Endodermal cell (in vitro differentiated cells): ENCODE data around the gene INTU. TPM values are rescaled to one million over a fixed set of nuclear protein-coding genes. Genes with fewer than 3 reads are reported as not detected.

ENCODE experiments used
- DNase-seq: peaks from one replicate; pipeline ENCODE4 v3.0.0-alpha.2; 2017
- H3K27ac ChIP-seq: 2 replicates; pipeline ENCODE4 v1.5.1; 2013; ENCODE audit warnings: mild to moderate bottlenecking, low read depth, low read length, moderate library complexity
- H3K27me3 ChIP-seq: 2 replicates; pipeline ENCODE4 v1.6.1; 2013; ENCODE audit warnings: mild to moderate bottlenecking, low read length, moderate library complexity; ENCODE audit not compliant: insufficient read depth, control insufficient read depth, poor library complexity, severe bottlenecking
- H3K36me3 ChIP-seq: 2 replicates; pipeline ENCODE4 v1.7.0; 2013; ENCODE audit warnings: mild to moderate bottlenecking, low read length, moderate library complexity; ENCODE audit not compliant: control insufficient read depth, insufficient read depth
- H3K4me1 ChIP-seq: one replicate; pipeline ENCODE4 v1.7.0; 2013; ENCODE audit warnings: low read length; ENCODE audit not compliant: control insufficient read depth, insufficient read depth
- H3K4me3 ChIP-seq: 2 replicates; pipeline ENCODE4 v1.5.1; 2013; ENCODE audit warnings: mild to moderate bottlenecking, low read length, moderate library complexity
- H3K9ac ChIP-seq: 2 replicates; pipeline ENCODE4 v1.6.1; 2013; ENCODE audit warnings: mild to moderate bottlenecking, low read length, moderate library complexity; ENCODE audit not compliant: poor library complexity, severe bottlenecking; ENCODE audit errors: extremely low read depth
- H3K9me3 ChIP-seq: 2 replicates; pipeline ENCODE4 v1.6.1; 2013; ENCODE audit warnings: mild to moderate bottlenecking, low read length, moderate library complexity; ENCODE audit not compliant: control insufficient read depth
- H3K27ac Mint-ChIP-seq: 2 replicates; pipeline ENCODE4 v1.8.0; 2020; ENCODE audit warnings: mixed read lengths
- H3K27me3 Mint-ChIP-seq: 2 replicates; pipeline ENCODE4 v1.8.0; 2021; ENCODE audit warnings: mild to moderate bottlenecking, mixed read lengths; ENCODE audit not compliant: insufficient read depth
- H3K36me3 Mint-ChIP-seq: 2 replicates; pipeline ENCODE4 v1.8.0; 2020; ENCODE audit warnings: low read depth, mixed read lengths
- H3K4me1 Mint-ChIP-seq: 2 replicates; pipeline ENCODE4 v1.8.0; 2020; ENCODE audit warnings: mixed read lengths
- H3K4me3 Mint-ChIP-seq: 2 replicates; pipeline ENCODE4 v1.8.0; 2020; ENCODE audit warnings: mild to moderate bottlenecking, moderate library complexity, mixed read lengths
- H3K9me3 Mint-ChIP-seq: 2 replicates; pipeline ENCODE4 v1.8.0; 2020; ENCODE audit warnings: mild to moderate bottlenecking, mixed read lengths
- CTCF ChIP-seq: fragments of 200-600 bp; sonication (generic); conservative IDR thresholded peaks from 2 replicates; pipeline ENCODE4 v1.5.0; 2021; ENCODE audit warnings: antibody characterized with exemption, mild to moderate bottlenecking
- WGBS, 2 experiments: methylation state at CpG; one replicate each; pipeline versions ENCODE4 v1.1.5 to v1.1.7; 2013; ENCODE audit warnings: missing lambda C conversion rate in 2 of 2, mixed read lengths in 1 of 2; ENCODE audit not compliant: insufficient coverage in 1 of 2, insufficient read length in 1 of 2; 5-methylcytosine and 5-hydroxymethylcytosine counted together
- total RNA-seq, 2 donors: library from RNA; stranded (reverse); fragmentation: NEBNext Ultra II Directional in 1 of 2; extraction: Animal tissue kit (Norgen Biotek cat#: 25700) in 1 of 2; gene quantifications; 2 replicates in 1 of 2; 3 replicates in 1 of 2; pipeline ENCODE4 v1.2.1, GENCODE V29; 2021

Gene INTU
- total RNA-seq, 2 donors from 2014 or later = 20.5 to 31.3 TPM

GRCh38 chr4:127756906-127757305 is 124.1 kb downstream of the INTU start:
- WGBS, 2 experiments = 94 to 100% methylated on average over 1 to 2 of the region's 2 CpGs
- Histone ChIP-seq H3K27ac (no peak overlapping the region), H3K27me3 (no peaks in the 10 kb centered on the region), H3K36me3 (no peaks in the 10 kb centered on the region), H3K9me3 (no peaks in the 10 kb centered on the region), H3K4me3 (no peak overlapping the region), H3K4me1 (no peaks in the 10 kb centered on the region), H3K9ac (no peak overlapping the region)
- no peak overlapping the region for H3K4me3 Mint-ChIP-seq
- H3K27me3 Mint-ChIP-seq = no peaks in the 10 kb centered on the region
- TF ChIP-seq CTCF = no peak
- no peak overlapping the region for H3K27ac Mint-ChIP-seq
- H3K36me3 Mint-ChIP-seq = no peaks in the 10 kb centered on the region
- no peak for DNase-seq
- no peaks in the 10 kb centered on the region for H3K4me1 Mint-ChIP-seq
- peaks cover 10% of the 10 kb centered on the region for H3K9me3 Mint-ChIP-seq

- 88 to 94% methylated on average over 1 of the region's 2 CpGs for WGBS, 2 experiments
- Histone ChIP-seq H3K27me3 (no peaks in the 10 kb centered on the region), H3K27ac (no peak overlapping the region), H3K4me1 (no peaks in the 10 kb centered on the region), H3K36me3 (no peaks in the 10 kb centered on the region), H3K4me3 (no peak overlapping the region), H3K9me3 (no peaks in the 10 kb centered on the region), H3K9ac (no peak overlapping the region)
- Mint-ChIP-seq H3K36me3 (no peaks in the 10 kb centered on the region), H3K4me3 (no peak overlapping the region), H3K4me1 (no peaks in the 10 kb centered on the region), H3K9me3 (peaks cover 10% of the 10 kb centered on the region), H3K27me3 (no peaks in the 10 kb centered on the region), H3K27ac (no peak overlapping the region)
- no peak for TF ChIP-seq CTCF
- no peak for DNase-seq
Measured at GRCh38 chr4:127759228-127759820, 126.6 kb downstream of the INTU start.

GRCh38 chr4:127759893-127760292 is 127.1 kb downstream of the INTU start:
- Histone ChIP-seq H3K9me3 (no peaks in the 10 kb centered on the region), H3K4me1 (no peaks in the 10 kb centered on the region), H3K36me3 (no peaks in the 10 kb centered on the region), H3K27ac (no peak overlapping the region), H3K9ac (no peak overlapping the region), H3K4me3 (no peak overlapping the region), H3K27me3 (no peaks in the 10 kb centered on the region)
- H3K9me3 Mint-ChIP-seq = peaks cover 10% of the 10 kb centered on the region
- WGBS, 2 experiments = 93 to 100% methylated on average over 1 to 2 of the region's 3 CpGs
- no peaks in the 10 kb centered on the region for H3K36me3 Mint-ChIP-seq
- no peak for DNase-seq
- no peak overlapping the region for H3K4me3 Mint-ChIP-seq
- TF ChIP-seq CTCF = no peak
- no peaks in the 10 kb centered on the region for H3K4me1 Mint-ChIP-seq
- H3K27ac Mint-ChIP-seq = no peak overlapping the region
- H3K27me3 Mint-ChIP-seq = no peaks in the 10 kb centered on the region
